HG02970 (cell line): Measurements from ENCODE around the gene NR6A1.

Experiments
- ATAC-seq: cut with Tn5 transposase; IDR thresholded peaks from one replicate; pipeline ENCODE4 v1.9.1; 2021; ENCODE audit warnings: mild to moderate bottlenecking, moderate library complexity, moderate number of reproducible peaks; ENCODE audit not compliant: unreplicated experiment, low FRiP score

NR6A1 gene

DNA sequence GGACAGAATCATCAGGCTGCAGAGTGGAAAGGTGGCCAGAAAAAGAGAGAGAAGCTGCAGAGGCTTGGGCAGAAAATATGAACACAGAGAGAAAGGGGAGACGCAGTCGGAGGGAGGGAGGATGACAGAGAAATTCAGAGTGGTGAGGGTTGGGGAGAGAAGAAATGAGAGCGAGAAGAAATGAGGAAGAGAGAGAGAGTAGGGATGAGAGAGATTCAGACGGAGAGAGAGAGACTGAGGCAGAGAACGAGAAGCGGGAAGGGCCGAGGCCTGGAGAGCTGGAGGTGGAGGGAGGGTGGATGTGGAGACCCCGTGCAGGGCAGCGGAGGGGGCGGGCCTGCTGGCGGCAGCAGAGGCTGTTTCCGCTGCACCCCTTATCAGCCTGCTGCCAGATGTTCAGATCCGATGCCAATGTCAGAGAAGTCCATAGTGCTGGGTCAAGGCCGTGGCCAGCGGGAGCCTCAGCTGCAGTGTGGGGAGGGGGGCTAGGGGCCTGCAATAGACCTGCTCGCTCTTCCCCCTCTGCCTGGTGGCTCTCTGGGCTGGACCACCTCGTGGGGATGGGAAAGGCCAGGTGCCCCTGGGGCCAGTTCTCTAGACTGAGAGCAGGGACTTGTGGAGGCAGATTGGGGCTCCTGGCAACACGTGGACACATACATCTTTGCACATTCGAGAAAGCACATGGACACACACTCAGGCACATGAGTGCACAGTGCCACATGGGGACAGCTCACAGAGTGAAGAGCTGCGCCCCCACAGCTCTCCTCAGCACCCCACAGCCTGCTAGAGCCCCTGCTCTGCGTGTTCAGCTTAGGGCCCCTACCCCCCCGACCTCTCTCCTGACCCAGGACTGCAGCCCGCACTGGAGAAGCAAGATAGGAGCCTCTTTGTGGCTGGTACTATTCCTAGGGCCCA, 259.0 kb downstream of the NR6A1 start:
- ATAC-seq, result no peak

DNA sequence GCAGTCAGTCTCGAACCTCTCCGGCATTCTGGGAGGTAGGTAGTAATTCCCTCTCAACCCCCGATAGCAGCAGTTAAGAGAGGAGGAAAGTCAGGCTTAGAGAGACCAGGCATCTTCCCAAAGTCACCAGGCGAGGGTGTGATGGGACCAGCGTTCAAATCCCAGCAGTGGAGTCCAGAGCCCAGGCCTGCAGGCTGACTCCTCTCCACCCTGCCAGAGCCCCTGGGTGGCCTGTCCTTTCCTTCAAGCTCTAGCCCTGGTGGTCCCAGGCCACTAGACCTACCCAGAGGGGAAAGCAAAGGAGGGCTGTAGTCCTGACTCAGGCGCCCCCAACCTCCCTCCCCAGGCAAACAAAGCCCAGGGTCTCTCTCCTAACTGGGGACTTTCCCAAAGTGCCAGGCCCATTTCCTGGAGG, 259.7 kb downstream of the NR6A1 start:
- no peak for ATAC-seq

DNA sequence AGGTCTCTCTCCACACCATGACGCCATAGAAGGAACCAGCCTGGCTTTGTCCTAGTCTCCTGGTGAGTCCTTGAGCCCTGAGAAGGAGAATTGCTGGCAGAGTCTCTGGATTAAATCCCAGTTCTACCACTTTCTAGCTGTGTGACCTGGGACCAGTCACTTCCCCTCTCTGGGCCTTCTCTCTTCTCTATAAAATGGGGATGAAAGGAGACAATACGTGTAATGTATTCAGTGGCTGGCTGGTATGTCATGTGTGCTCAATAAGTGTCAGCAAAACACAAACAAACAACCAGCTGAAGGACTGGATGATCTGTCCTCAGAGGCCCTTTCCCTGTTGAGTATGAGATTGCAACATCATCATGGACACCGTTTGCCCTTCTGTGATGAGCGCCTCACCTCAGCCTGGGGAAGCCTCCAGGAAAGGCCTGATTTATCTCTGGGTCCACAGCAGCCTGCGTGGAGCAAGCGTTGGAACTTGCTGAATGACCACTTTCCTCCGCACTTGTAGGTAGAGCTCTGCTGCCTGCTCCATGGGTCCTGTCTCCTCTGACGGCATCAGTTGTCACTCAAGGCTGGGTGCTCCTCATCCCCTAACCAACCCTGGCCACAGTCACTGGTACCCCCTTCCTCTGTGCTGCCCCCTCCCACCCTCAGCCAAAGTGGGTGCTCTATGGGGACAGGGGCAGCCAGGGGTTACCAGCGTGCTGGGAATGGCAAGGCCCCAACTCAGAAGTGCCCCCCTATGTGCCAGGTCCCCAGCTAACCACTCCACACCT, 260.3 kb downstream of the NR6A1 start:
- no peak for ATAC-seq

DNA sequence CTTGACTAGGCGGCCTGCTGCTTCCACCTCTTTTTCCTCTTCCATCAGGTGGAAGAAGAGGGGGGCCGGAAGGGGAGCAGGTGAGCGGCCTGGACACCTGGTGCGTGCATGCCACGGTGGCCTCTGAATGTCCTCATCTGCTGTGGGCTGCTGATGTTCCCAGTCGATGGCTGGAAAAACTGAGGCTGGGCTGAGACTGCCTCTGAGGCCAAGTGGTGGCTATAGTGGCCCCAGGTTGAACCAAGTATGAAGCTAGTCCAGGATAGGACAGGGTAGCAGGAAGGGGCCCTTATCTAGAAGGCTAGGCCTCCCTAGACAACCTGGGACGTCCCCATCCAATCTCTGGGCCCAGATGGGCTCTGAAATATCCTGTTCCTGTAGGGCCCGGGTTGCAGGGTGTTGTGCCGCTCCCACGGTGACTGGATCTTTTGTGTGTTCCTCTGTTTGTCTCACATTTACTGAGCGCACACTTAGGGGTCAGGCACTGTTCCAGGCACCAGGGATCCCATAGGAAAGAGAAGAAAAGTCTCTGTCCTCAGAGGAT, 263.2 kb downstream of the NR6A1 start:
- no peak for ATAC-seq

DNA sequence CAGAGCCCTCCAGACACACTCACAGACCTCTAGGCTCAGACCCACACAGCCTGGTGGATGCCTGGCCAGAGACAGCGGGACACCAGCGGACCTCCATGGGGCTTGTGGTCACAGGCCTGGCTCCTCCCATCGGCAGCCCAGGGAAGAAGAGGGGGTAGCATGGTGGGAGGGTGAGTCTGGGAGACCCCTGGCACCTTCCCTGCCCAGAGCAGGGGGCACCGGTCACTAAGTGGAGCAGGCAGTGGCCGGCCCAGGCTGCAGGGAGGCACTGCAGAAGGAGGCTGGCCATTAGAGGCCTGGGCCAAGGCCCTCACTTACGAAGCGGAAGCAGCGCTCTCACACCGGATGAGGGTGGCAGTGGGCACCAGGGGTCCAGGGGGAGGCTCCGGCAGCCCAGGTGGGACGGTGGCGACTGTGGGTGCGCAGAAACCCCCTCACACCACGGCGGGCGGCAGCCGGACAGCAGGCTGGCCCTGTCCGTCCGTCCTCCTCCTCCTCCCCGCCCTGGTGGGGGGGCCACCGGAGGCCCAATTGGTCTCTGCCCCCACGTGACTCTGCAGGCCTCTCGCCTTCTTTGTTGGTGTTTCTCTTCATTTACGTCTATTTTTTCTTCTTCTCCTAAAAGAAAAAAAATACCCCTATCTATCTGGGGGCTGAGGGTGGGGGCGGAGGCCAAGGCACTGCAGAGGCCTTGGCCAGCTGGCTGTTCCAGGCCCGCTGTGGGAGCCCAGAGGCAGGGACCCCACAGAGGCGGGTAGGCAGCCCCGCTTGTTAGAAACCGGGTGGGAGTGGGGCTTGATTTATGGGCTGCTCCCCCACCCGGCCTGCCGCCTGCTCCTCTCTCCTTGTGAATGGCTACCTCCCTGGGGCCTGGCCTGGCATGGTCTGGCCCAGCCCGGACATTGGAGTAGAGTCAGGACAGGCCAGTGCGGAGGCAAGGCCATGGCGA, 263.9 kb downstream of the NR6A1 start, which contains the start of gene NR5A1:
Gene NR5A1 (minus strand): TSS at position 469 of the 949 bp plus-strand sequence. CDS start 4,004 bp downstream, outside the sequence.
- no peak for ATAC-seq

DNA sequence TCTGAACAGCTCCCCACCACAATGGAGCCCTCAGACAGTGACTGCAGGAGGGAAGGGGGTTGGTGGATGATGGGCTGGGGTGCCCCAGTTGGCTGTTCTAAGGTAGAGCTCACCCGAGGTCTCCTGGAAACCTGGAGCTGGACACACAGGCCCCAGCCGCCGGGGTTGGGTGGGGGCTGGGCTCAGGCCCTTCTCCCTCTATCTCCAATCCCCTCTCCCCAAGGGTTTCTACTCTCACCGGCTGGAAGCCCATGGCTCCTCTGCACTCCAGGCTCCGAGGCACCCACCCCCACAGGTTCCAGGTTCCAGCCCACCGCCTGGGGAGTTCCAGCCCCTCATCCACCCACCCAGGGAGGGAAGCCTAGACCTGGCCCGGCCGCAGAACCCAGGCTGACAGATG, 264.7 kb downstream of the NR6A1 start:
- ATAC-seq, result no peak

DNA sequence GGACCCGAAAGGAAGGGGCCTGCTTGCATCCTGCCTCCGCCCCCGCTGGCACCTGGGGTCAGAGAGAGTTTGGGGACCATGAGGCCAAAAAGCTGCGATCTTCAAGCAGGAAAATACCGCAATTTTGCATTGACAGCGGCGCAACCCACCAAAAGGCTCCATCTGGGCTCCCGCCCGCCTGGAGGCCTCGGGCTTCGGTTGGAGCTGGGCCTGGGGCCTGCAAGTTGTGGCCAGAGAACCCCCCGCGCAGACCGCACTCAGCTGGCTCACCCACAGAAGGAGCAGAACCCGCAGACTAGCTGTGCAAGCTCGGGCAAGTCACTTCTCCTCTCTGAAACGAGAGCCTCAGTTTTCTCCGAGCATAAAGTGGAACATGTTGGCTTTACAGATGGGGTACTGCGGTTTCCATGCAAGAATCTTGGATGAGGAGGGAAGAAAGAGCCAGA, 265.2 kb downstream of the NR6A1 start:
- no peak for ATAC-seq

DNA sequence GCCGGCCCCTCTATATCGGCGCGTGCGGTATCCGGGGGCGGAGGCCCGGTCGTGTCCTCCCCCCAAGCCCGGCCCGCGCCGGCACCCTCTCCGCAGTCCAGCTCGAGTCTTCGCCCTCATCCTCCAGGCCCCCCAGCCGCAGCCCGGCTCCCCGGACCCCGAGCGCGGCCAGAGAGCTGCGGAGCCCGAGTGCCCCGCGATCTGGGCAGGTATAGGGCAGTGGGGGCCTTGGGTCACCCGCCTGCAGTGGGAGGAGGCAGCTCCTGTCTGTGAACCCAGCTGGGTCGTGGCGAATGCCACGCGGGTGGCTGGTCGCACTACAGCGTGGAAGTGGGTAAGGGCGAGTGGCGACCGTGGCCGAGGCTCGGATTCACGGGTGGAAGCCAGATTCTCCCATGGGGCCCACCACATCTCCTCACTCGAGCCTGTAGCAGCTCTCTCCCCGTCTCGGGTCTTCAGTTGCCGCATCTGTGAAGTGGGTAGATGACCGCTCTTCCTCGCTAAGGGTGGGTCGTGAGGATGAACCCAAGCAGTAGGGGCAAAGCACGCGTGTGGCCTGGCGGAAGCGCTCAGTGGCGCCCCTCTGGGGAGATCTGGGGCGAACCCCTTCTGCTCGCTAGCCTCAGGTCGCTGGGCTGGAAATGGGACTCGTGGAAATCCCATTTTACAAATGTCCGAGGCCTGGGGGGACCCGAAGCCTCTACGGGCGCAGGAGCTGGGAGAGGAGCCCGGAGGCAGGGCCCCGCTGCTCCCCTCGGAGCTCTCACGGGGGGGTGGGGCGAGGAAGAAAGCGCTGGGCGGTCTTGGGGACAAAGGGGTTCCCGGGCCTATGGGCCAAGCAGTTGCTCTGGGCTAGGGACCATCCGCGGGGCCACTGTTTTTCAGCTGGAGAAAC, 265.9 kb downstream of the NR6A1 start:
- ATAC-seq, result no peak

DNA sequence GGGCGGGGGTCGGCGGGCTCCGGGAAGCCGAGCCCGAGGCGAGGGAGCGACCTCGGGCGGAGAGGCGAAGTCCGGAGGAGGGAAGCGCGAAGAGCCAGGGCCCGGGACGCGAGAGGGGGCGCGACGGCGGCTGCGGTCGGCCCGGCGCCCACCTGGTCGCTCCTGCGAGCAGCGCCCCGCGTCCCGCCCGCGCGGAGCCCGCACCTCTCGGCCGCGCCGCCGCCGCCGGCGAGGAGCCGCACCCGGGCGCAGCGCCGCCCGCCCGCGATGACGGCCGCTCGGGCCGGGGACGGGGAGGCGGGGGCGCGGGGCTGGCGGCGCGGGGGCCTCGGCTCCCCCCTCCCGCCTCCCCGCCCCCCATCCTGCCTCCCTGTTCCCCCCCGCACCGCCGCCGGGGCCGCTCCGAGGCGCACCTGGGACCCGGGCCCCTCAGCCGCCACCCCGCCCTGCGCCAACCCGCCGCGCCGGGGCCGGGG, 266.5 kb downstream of the NR6A1 start:
- ATAC-seq, result no peak

DNA sequence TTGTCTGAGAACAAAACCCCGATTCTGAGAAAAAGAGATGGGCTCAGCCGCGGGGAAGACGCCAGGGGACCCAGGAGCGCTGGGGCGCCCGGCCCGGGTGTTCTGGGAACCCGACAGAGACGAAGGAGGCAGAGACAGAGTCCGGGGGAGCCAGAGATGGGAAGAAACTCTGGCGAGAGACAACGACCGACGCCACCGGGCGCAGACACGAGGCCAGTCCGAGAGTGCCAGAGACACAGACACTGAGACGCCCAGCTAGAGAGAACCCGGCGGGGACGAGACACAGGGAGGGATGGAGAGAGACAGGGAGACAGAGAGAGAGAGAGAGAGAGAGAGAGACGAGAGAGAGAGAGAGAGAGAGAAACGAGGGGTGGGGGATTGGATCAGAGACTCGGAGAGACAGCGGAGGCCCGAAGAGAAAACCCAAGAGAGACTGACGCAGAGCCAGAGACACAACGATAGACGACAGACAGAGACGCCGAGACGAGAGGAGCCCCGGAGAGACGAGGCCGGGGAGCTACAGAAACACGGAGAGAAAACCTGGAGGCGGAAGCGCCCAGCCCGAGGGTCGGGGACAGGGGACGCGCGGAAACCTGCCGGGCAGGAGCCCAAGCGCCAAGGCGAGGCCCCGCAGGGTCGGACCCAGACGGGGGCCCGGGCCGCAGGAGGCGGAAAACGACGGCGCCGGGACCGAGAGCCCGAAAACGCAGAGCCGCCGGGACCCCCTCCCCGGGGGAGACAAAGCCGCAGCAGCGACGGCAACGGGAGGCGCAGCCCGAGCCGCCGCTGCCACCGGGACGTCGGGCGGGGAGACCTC, 267.2 kb downstream of the NR6A1 start:
- ATAC-seq, result no peak

DNA sequence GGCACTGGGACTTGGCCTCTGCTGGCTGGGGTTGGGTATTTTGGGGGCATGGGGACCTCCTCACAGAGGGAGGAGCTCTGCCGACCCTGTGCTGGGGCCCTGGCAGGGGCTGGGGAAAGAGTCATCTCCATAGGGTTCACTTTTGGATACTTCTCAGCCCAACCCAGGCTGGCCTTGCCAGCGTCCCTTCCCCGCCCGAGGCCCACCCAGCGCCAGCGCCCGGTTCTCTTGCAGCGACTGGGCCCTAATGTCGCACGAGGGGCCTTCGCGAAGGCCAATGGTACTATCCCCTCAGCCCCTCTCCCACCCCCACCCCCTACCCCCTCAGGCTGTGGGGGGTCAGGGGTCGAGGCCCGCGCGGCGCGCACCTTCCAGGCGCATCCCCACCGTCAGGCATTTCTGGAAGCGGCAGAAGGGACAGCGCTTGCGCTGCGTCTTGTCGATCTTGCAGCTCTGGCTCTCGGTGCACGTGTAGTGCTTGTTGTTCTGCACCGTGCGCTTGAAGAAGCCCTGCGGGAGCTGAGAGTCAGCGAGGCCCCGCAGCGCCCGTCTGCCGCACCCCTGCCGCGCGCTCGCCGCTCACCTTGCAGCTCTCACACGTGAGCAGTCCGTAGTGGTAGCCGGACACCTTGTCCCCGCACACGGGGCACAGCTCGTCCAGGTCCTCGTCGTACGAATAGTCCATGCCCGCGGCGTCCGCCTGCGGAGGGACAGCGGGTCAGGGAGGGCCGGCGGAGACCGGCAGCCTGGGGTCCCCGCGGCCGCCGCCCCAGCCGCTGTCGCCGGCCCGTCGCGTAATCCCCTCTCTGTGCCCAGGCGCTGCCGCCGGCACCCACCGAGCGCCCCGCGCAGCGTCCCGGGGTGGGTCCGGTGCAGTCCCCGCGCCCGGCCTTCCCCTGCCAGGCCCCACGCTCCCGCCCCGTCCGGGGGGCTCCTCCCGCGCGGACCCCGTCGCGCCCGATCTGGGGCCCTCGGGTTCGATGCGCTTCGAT, 268.1 kb downstream of the NR6A1 start:
- no peak for ATAC-seq

DNA sequence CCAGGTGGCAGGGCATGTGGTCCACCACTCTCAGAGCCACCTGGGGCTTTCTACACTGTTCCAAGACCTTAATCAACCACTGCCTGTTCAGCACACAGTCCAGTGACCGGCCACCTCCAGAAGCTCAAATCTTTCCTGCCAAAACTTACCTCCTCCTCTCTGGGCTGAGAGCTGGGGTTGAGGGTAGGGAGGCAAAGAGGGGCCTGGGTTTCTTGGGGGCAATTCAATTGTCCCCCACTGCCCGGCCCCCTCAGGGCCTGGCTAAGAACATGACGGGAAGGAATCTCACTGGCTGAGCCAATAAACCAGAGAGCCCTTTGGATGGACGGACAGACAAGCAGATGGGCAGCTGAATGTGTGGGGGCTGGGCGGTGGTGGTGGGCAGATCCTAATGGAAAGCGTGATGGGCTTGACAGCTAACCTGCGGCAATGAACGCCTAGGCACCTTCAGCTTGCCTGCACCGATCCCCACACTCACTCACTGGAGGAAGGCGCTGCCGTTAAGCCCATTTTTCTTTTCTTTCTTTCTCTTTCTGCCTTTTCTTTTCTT, 269.3 kb downstream of the NR6A1 start:
- no peak for ATAC-seq

DNA sequence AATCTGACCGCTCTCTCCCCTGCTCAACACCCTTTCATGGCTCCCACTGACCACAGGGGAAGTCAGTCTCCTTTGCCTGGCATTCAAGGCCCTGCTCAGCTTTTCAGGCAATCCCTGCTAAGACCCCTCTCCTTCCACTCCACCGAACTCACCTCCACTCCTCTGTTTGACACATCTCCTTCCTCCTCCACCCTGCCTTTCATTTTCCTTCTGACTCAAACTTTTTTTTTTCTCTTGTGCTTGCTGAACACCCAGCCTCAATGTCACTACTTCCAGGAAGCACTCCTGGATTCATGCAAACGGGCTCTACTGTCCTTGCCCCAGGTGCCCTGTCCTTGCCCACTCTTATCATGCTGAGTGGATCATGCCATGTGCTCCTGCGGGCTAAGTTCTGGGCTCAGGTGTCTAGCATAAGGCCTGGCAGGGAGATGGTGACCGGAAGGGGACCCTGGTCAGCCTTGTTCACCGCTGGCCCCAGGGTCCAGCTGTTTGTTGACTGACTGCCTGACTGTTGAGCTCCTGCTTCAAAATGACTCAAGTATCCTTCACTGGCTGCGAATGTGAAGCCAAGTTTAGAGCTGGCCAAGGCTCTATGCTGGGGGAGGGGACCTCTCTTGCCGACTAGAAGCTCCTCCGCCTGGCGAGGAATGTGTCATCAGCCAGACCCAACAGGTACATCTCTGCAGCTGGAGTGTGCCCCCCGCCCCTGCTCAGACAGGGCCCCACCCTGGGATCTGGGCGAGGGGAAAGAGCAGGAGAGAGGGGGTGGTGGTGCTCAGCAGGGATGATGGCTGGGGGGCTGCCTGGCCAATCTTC, 270.1 kb downstream of the NR6A1 start:
- no peak for ATAC-seq

DNA sequence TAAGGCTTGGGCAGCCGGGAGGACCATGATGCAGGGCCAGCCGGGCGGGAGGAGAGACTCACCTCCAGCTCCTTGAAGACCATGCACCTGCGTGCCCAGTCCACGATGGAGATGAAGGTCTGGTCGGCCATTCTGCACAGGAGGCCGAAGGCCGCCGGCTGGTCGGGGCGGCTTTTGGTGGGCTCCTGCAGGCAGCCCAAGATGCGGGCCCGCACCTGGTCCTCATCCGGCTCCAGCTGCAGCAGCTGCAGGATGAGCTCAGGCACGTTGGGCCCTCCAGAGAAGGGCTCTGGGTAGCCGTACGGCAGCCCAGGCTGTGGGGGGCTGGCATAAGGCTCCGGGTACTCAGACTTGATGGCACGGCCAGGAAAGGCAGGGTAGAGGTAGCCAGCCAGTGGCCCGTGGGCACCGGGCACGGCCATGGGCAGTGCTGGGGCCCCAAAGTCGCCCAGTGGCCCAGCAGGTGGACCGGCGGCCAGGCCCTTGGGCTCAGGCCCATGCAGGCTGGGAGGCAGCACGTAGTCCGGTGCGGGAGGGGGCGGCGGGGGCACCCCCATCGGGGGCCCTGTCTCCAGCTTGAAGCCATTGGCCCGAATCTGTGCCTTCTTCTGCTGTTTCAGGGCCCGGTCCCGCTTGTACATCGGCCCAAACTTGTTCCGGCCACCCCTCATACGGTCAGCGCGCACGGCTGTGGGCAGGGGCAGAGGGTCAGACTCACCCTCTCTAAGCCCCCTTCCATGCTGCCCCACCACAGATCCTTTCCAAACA, 270.9 kb downstream of the NR6A1 start:
- no peak for ATAC-seq

DNA sequence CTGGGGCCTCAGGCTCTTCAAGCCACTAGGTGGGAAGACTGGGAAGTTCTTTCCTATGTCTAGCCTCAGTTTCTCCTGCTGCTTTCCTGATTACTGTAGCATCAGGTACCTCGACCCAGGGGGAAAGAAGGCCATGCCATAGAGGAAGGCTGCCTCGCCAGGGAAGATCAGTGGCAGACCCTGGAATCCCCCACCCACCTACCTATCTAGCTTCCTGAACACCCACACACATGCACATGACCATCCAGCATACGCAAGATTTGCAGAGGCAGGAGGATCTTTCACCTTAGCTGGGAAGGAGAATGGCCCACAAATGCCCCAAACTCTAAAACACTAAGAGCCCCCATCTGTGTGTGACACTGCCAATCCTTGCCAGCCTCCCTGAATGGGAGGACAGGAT, 271.9 kb downstream of the NR6A1 start:
- no peak for ATAC-seq
